SK-N-SH (cell line): Measurements from ENCODE around the gene VSTM2A. TPM values are rescaled to one million over a fixed set of nuclear protein-coding genes. Genes with fewer than 3 reads are reported as not detected.

Experiments used
- CTCF ChIA-PET: fragments of 300-600, 350-600 bp; formaldehyde crosslinking; extraction: SDS; loops from one replicate; lab custom pipeline; 2021; lab: Yijun Ruan, JAX
- POLR2A ChIA-PET: fragments of 350-600 bp; sonication (Branson Sonifier 250); formaldehyde crosslinking; extraction: SDS; loops from one replicate; lab custom pipeline; 2020; ENCODE audit warnings: antibody characterized with exemption, inconsistent platforms; lab: Yijun Ruan, JAX
- DNase-seq: peaks from one replicate; pipeline ENCODE4 v3.0.0; 2012
- H2AFZ ChIP-seq: fragments of 200-600 bp; sonication (generic); 2 replicates; pipeline ENCODE4 v1.8.1; 2016; ENCODE audit warnings: antibody characterized with exemption, mild to moderate bottlenecking, low read depth
- H3F3A ChIP-seq: fragments of 200-600 bp; sonication (generic); replicated peaks from 2 replicates; pipeline ENCODE3; 2016; ENCODE audit warnings: antibody characterized with exemption, mild to moderate bottlenecking; ENCODE audit not compliant: insufficient read depth
- H3K27ac ChIP-seq, 2 experiments: fragments of 200-500 bp in 1 of 2; fragments of 200-600 bp in 1 of 2; sonication (Bioruptor generic) in 1 of 2; sonication (generic), shearing (Covaris generic) in 1 of 2; 2 replicates each; pipeline versions ENCODE4 v1.5.1 to v1.6.1; 2014 to 2016; ENCODE audit warnings: low read depth in 2 of 2, inconsistent platforms in 1 of 2, low read length in 1 of 2, mild to moderate bottlenecking in 1 of 2, mixed read lengths in 1 of 2
- H3K27me3 ChIP-seq: fragments of 200-600 bp; sonication (generic), shearing (Covaris generic); 2 replicates; pipeline ENCODE4 v1.6.1; 2016; ENCODE audit warnings: mixed run types; ENCODE audit not compliant: insufficient read depth
- H3K36me3 ChIP-seq, 2 experiments: fragments of 200-500 bp in 1 of 2; fragments of 200-600 bp in 1 of 2; sonication (Bioruptor generic) in 1 of 2; sonication (generic) in 1 of 2; replicated peaks in 1 of 2; 2 replicates each; pipeline versions ENCODE3 to v1.5.1; 2014 to 2016; ENCODE audit warnings: low read length in 1 of 2, mild to moderate bottlenecking in 1 of 2; ENCODE audit not compliant: insufficient read depth in 2 of 2, control insufficient read depth in 1 of 2
- H3K4me1 ChIP-seq, 2 experiments: fragments of 200-500 bp in 1 of 2; fragments of 200-600 bp in 1 of 2; sonication (Bioruptor generic) in 1 of 2; sonication (generic), shearing (Covaris generic) in 1 of 2; 2 replicates each; pipeline versions ENCODE4 v1.5.1 to v1.6.1; 2014 to 2016; ENCODE audit warnings: low read depth in 1 of 2, low read length in 1 of 2, mixed run types in 1 of 2; ENCODE audit not compliant: insufficient read depth in 2 of 2, control insufficient read depth in 1 of 2
- H3K4me2 ChIP-seq: fragments of 200-600 bp; sonication (generic), shearing (Covaris generic); 2 replicates; pipeline ENCODE4 v1.6.1; 2017; ENCODE audit warnings: mixed run types
- H3K4me3 ChIP-seq, 2 experiments: fragments of 200-500 bp in 1 of 2; fragments of 200-600 bp in 1 of 2; sonication (Bioruptor generic) in 1 of 2; sonication (generic), shearing (Covaris generic) in 1 of 2; 2 replicates each; pipeline versions ENCODE4 v1.5.1 to v1.8.1; 2014 to 2016; ENCODE audit warnings: low read depth in 2 of 2, inconsistent platforms in 1 of 2, low read length in 1 of 2, mild to moderate bottlenecking in 1 of 2, mixed read lengths in 1 of 2, moderate library complexity in 1 of 2
- H3K79me2 ChIP-seq: fragments of 200-600 bp; sonication (generic); 2 replicates; pipeline ENCODE4 v1.8.1; 2017; ENCODE audit warnings: mild to moderate bottlenecking; ENCODE audit not compliant: insufficient read depth
- H3K9ac ChIP-seq: fragments of 200-600 bp; sonication (generic); 2 replicates; pipeline ENCODE4 v1.6.1; 2017; ENCODE audit warnings: mixed run types
- H3K9me2 ChIP-seq: fragments of 200-600 bp; sonication (generic); 2 replicates; pipeline ENCODE4 v1.6.1; 2017; ENCODE audit warnings: mixed run types
- H3K9me3 ChIP-seq: fragments of 200-600 bp; sonication (generic); 2 replicates; pipeline ENCODE4 v1.6.1; 2017; ENCODE audit warnings: mixed run types, mild to moderate bottlenecking, moderate library complexity
- H4K20me1 ChIP-seq: fragments of 200-600 bp; sonication (generic); 2 replicates; pipeline ENCODE4 v1.6.1; 2017; ENCODE audit warnings: mild to moderate bottlenecking, mixed run types; ENCODE audit not compliant: insufficient read depth
- CHD2 ChIP-seq: fragments of 150-350 bp; IDR thresholded peaks from 2 replicates; pipeline ENCODE4 v1.6.1; 2018; ENCODE audit warnings: low read length; ENCODE audit not compliant: partially characterized antibody
- EZH2phosphoT487 ChIP-seq: fragments of 200-600 bp; sonication (generic); IDR thresholded peaks from 2 replicates; pipeline ENCODE4 v1.6.1; 2017; ENCODE audit warnings: low read depth, mixed run types, mild to moderate bottlenecking, antibody characterized with exemption, moderate library complexity, borderline replicate concordance
- FOSL2 ChIP-seq: IDR thresholded peaks from 2 replicates; pipeline ENCODE4 v1.4.0; 2012; ENCODE audit warnings: low read depth, mild to moderate bottlenecking, moderate library complexity, borderline replicate concordance
- FOXM1 ChIP-seq: IDR thresholded peaks from 2 replicates; pipeline ENCODE4 v1.4.0; 2012; ENCODE audit warnings: low read depth, mild to moderate bottlenecking
- GATA2 ChIP-seq: sonication (generic); formaldehyde crosslinking; IDR thresholded peaks from 2 replicates; pipeline ENCODE4 v1.5.0; 2020; ENCODE audit warnings: mild to moderate bottlenecking, missing genetic modification reagents
- JUND ChIP-seq: IDR thresholded peaks from 2 replicates; pipeline ENCODE4 v1.4.0; 2012
- MEF2A ChIP-seq: IDR thresholded peaks from 2 replicates; pipeline ENCODE4 v1.4.0; 2012; ENCODE audit warnings: low read depth, borderline replicate concordance
- MXI1 ChIP-seq: IDR thresholded peaks from 2 replicates; pipeline ENCODE4 v1.6.1; 2012; ENCODE audit warnings: mild to moderate bottlenecking, low read depth, low read length, improper control_type of control experiment
- POLR2AphosphoS5 ChIP-seq: IDR thresholded peaks from 2 replicates; pipeline ENCODE4 v1.6.1; 2012; ENCODE audit warnings: low read depth, low read length
- RAD21 ChIP-seq: IDR thresholded peaks from 2 replicates; pipeline ENCODE4 v1.6.1; 2012; ENCODE audit warnings: mild to moderate bottlenecking, low read length
- RFX5 ChIP-seq: IDR thresholded peaks from 2 replicates; pipeline ENCODE4 v1.6.1; 2012; ENCODE audit warnings: mild to moderate bottlenecking, improper control_type of control experiment, low read length
- SMC3 ChIP-seq: IDR thresholded peaks from 2 replicates; pipeline ENCODE4 v1.6.1; 2012; ENCODE audit warnings: low read depth, low read length, improper control_type of control experiment
- TAF1 ChIP-seq: IDR thresholded peaks from 2 replicates; pipeline ENCODE4 v1.6.1; 2012; ENCODE audit warnings: low read depth, mild to moderate bottlenecking, low read length, moderate library complexity, borderline replicate concordance
- TEAD4 ChIP-seq: IDR thresholded peaks from 2 replicates; pipeline ENCODE4 v1.4.0; 2012; ENCODE audit warnings: mild to moderate bottlenecking, borderline replicate concordance; ENCODE audit not compliant: insufficient read depth
- WGBS: methylation state at CpG from one replicate; pipeline ENCODE4 v1.1.6; 2017; ENCODE audit warnings: low lambda C conversion rate; 5-methylcytosine and 5-hydroxymethylcytosine counted together
- polyA plus RNA-seq, 3 experiments: library from polyadenylated mRNA; depleted of rRNA; stranded (reverse); fragments of >200 nt; gene quantifications; 2 replicates each; pipeline ENCODE4 v1.2.3, GENCODE V29; 2012
- TF ChIP-seq, protein P1 (sequence below): fragments of 150-350 bp; IDR thresholded peaks from 2 replicates; pipeline ENCODE4 v1.6.1; 2017; ENCODE audit warnings: antibody characterized with exemption, low read length, low read depth, borderline replicate concordance
- TF ChIP-seq, protein P2 (sequence below): IDR thresholded peaks from 2 replicates; pipeline ENCODE4 v1.4.0; 2012; ENCODE audit warnings: low read depth, borderline replicate concordance
- TF ChIP-seq, protein P3 (sequence below): IDR thresholded peaks from 2 replicates; pipeline ENCODE4 v1.4.0; 2012; ENCODE audit warnings: low read depth, borderline replicate concordance

The VSTM2A gene
- polyA plus RNA-seq, 1 of the 3 experiments (the other 2 are of a cell fraction), result not detected

DNA sequence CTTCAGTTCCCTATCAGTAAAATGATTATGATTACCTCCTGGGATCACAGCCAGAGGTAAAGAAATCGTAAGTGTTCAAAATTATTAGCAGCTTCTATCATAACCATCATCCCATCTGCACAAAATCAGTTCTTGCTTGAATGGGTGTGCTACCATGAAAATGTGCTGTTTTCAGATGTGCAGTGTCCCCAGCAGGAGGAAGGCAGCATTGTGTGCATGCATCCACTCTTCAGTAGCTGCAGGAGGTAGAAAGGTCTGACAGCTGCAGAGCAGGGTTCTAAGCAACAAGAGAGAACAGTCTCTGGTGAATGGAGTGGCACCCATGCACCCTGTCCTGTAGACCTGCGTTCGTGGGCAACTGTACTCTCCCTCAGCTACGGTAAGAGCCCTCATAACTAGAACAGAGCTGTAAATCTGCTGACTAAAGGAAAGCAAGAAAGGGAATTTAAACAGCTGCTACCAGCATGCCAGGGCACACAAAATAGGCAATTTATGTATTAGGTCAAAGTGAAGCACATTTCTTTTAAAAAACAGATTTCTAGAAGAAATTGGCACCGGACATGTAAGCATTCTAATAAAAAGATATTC is 21.2 kb downstream of the VSTM2A start:
- Histone ChIP-seq H4K20me1 (no peaks in the 10 kb centered on the region), H3K27me3 (no peaks in the 10 kb centered on the region), H2AFZ (no peak overlapping the region), H3K27ac (no peak overlapping the region), H3K79me2 (no peaks in the 10 kb centered on the region), H3K4me1 (no peaks in the 10 kb centered on the region; a peak in 1 of 4 replicates), H3K9me3 (no peaks in the 10 kb centered on the region), H3K4me2 (no peak overlapping the region), H3K9me2 (no peaks in the 10 kb centered on the region), H3F3A (no peaks in the 10 kb centered on the region), H3K9ac (no peak overlapping the region), H3K36me3 (no peaks in the 10 kb centered on the region), H3K4me3 (no peak overlapping the region)
- ChIA-PET POLR2A (no interaction called here), CTCF (interaction anchor here (0.6 to 1.5 kb wide), 5 partner anchors 9 to 738 kb away, joined by 3 to 7 read pairs (median 4); no protein-coding TSS in a partner anchor)
- TF ChIP-seq RAD21 (peak; percentile 47), TAF1 (no peak), JUND (no peak), RFX5 (no peak)
- WGBS, result 30% methylated on average over 5 of the region's 5 CpGs
- no peak for DNase-seq

DNA sequence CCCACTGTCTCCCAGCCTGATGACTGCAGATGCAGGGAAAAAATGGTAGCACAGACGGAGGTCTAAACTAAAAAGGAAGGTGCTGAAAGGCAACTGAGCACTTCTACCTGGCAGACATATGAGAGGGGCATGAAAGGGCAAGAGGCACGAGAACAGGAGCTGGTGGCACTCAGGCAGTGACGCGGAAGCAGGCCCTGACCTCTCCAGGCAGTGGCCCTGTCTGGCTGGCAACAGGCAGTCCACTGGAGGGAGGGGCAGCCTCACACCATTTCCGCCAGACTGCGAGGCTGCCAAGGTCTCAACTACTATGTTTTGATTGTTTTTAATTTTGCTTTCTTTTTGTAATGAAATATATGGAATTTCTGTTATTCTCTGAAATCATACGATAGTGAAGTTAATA is 23.3 kb downstream of the VSTM2A start:
- no peaks in the 10 kb centered on the region for H4K20me1 ChIP-seq
- H2AFZ ChIP-seq, result no peak overlapping the region
- no peaks in the 10 kb centered on the region for H3K79me2 ChIP-seq
- no peaks in the 10 kb centered on the region for H3F3A ChIP-seq
- DNase-seq, result no peak
- H3K9ac ChIP-seq, result no peak overlapping the region
- no peak overlapping the region for H3K4me2 ChIP-seq
- H3K9me2 ChIP-seq, result no peaks in the 10 kb centered on the region
- 43% methylated on average over 7 of the region's 7 CpGs for WGBS
- H3K27me3 ChIP-seq, result no peaks in the 10 kb centered on the region
- H3K36me3 ChIP-seq, result no peaks in the 10 kb centered on the region
- ChIA-PET POLR2A (no interaction called here), CTCF (no interaction called here)
- H3K27ac ChIP-seq, result no peak overlapping the region
- TF ChIP-seq CHD2, result no peak
- no peak for TF ChIP-seq RAD21
- no peak for TF ChIP-seq EZH2phosphoT487
- no peak for TF ChIP-seq TEAD4
- TF ChIP-seq RFX5, result no peak
- no peak for TF ChIP-seq SMC3
- TF ChIP-seq, protein P1, sequence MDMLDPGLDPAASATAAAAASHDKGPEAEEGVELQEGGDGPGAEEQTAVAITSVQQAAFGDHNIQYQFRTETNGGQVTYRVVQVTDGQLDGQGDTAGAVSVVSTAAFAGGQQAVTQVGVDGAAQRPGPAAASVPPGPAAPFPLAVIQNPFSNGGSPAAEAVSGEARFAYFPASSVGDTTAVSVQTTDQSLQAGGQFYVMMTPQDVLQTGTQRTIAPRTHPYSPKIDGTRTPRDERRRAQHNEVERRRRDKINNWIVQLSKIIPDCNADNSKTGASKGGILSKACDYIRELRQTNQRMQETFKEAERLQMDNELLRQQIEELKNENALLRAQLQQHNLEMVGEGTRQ, result no peak
- TF ChIP-seq TAF1, result no peak
- no peak for TF ChIP-seq POLR2AphosphoS5
- TF ChIP-seq, protein P2, sequence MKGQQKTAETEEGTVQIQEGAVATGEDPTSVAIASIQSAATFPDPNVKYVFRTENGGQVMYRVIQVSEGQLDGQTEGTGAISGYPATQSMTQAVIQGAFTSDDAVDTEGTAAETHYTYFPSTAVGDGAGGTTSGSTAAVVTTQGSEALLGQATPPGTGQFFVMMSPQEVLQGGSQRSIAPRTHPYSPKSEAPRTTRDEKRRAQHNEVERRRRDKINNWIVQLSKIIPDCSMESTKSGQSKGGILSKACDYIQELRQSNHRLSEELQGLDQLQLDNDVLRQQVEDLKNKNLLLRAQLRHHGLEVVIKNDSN, result no peak
- TF ChIP-seq FOSL2, result no peak
- no peak for TF ChIP-seq FOXM1
- TF ChIP-seq, protein P3, sequence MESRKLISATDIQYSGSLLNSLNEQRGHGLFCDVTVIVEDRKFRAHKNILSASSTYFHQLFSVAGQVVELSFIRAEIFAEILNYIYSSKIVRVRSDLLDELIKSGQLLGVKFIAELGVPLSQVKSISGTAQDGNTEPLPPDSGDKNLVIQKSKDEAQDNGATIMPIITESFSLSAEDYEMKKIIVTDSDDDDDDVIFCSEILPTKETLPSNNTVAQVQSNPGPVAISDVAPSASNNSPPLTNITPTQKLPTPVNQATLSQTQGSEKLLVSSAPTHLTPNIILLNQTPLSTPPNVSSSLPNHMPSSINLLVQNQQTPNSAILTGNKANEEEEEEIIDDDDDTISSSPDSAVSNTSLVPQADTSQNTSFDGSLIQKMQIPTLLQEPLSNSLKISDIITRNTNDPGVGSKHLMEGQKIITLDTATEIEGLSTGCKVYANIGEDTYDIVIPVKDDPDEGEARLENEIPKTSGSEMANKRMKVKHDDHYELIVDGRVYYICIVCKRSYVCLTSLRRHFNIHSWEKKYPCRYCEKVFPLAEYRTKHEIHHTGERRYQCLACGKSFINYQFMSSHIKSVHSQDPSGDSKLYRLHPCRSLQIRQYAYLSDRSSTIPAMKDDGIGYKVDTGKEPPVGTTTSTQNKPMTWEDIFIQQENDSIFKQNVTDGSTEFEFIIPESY, result no peak
- no peak for TF ChIP-seq MXI1
- no peak for TF ChIP-seq MEF2A
- TF ChIP-seq GATA2 (CRISPR knock-in tag), result no peak
- TF ChIP-seq, all 33 proteins: peak for 0
- Histone ChIP-seq H3K4me1 (no peaks in the 10 kb centered on the region; a peak in 1 of 4 replicates), H3K4me3 (no peak overlapping the region), H3K9me3 (no peaks in the 10 kb centered on the region)
